Measurements from ENCODE around the gene PITPNM2. TPM values are rescaled to one million over a fixed set of nuclear protein-coding genes. Genes with fewer than 3 reads are reported as not detected.

Gene PITPNM2
- polyA plus RNA-seq, 1 donor (not counting 4 experiments of a cell fraction or from before 2014, with no cell fraction given) = 1.4 TPM

GRCh38 chr12:123148655-123149054, 2.2 kb downstream of the PITPNM2 start:
- Histone ChIP-seq H3K9me1 (ENCODE audit: control insufficient read depth, extremely low read depth, insufficient read depth, low read length) (peaks cover 4% of the 10 kb centered on the region), H3K4me2 (ENCODE audit: control insufficient read depth, extremely low read depth, insufficient read depth, low read depth, low read length) (no peak overlapping the region), H3K27me3 (ENCODE audit: control insufficient read depth, extremely low read depth, insufficient read depth, low read length) (no peaks in the 10 kb centered on the region), H4K20me1 (ENCODE audit: control insufficient read depth, extremely low read depth, insufficient read depth, low read length) (no peaks in the 10 kb centered on the region), H3K79me2 (ENCODE audit: control insufficient read depth, insufficient read depth, low read length) (peaks cover 3% of the 10 kb centered on the region), H3K9me3 (ENCODE audit: control insufficient read depth, low read depth, low read length) (no peaks in the 10 kb centered on the region), H3K9ac (ENCODE audit: control insufficient read depth, extremely low read depth, insufficient read depth, low read length) (no peak overlapping the region), H3K27ac (ENCODE audit: control insufficient read depth, insufficient read depth, low read length) (no peak overlapping the region), H3K4me1 (ENCODE audit: control insufficient read depth, extremely low read depth, insufficient read depth, low read length) (peaks cover 5% of the 10 kb centered on the region), H3K4me3 (ENCODE audit: control insufficient read depth in 2 of 3, extremely low read depth in 1 of 3, insufficient read depth in 2 of 3, low read depth in 1 of 3, low read length in 3 of 3) (no peak overlapping the region), H3K36me3 (ENCODE audit: control insufficient read depth in 2 of 2, extremely low read depth in 1 of 2, insufficient read depth in 2 of 2, low read length in 2 of 2) (no peaks in the 10 kb centered on the region), H2AFZ (ENCODE audit: control insufficient read depth, low read length) (no peak overlapping the region)
- DNase-seq (ENCODE audit: low read depth, low spot score) (no peak), FAIRE-seq (no peak)
- dilution Hi-C loops (cut with MboI; ENCODE audit: extremely low pct_ligation_motif_present, low sequenced_read_pairs) = no loop called here
- no peak for TF ChIP-seq EZH2 (IDR thresholded peaks at IDR 0.05; ENCODE audit: low read length)
- TF ChIP-seq CTCF (optimal IDR thresholded peaks at IDR 0.05 in 1 of 3, IDR thresholded peaks at IDR 0.05 in 1 of 3, conservative IDR thresholded peaks at IDR 0.05 in 1 of 3; ENCODE audit: extremely low read depth in 1 of 3, insufficient read depth in 2 of 3, low read length in 3 of 3) = no peak

- no peaks in the 10 kb centered on the region for H3K27me3 ChIP-seq (ENCODE audit: control insufficient read depth, extremely low read depth, insufficient read depth, low read length)
- H4K20me1 ChIP-seq (ENCODE audit: control insufficient read depth, extremely low read depth, insufficient read depth, low read length) = no peaks in the 10 kb centered on the region
- peaks cover 4% of the 10 kb centered on the region for H3K9me1 ChIP-seq (ENCODE audit: control insufficient read depth, extremely low read depth, insufficient read depth, low read length)
- no peak for DNase-seq (ENCODE audit: low read depth, low spot score)
- H3K4me1 ChIP-seq (ENCODE audit: control insufficient read depth, extremely low read depth, insufficient read depth, low read length) = peaks cover 5% of the 10 kb centered on the region
- no peak overlapping the region for H3K9ac ChIP-seq (ENCODE audit: control insufficient read depth, extremely low read depth, insufficient read depth, low read length)
- no peak overlapping the region for H2AFZ ChIP-seq (ENCODE audit: control insufficient read depth, low read length)
- no peaks in the 10 kb centered on the region for H3K36me3 ChIP-seq (ENCODE audit: control insufficient read depth in 2 of 2, extremely low read depth in 1 of 2, insufficient read depth in 2 of 2, low read length in 2 of 2)
- no peak overlapping the region for H3K4me3 ChIP-seq (ENCODE audit: control insufficient read depth in 2 of 3, extremely low read depth in 1 of 3, insufficient read depth in 2 of 3, low read depth in 1 of 3, low read length in 3 of 3)
- peaks cover 3% of the 10 kb centered on the region for H3K79me2 ChIP-seq (ENCODE audit: control insufficient read depth, insufficient read depth, low read length)
- no peak overlapping the region for H3K27ac ChIP-seq (ENCODE audit: control insufficient read depth, insufficient read depth, low read length)
- dilution Hi-C loops (cut with MboI; ENCODE audit: extremely low pct_ligation_motif_present, low sequenced_read_pairs) = no loop called here
- TF ChIP-seq EZH2 (IDR thresholded peaks at IDR 0.05; ENCODE audit: low read length) (no peak), CTCF (optimal IDR thresholded peaks at IDR 0.05 in 1 of 3, IDR thresholded peaks at IDR 0.05 in 1 of 3, conservative IDR thresholded peaks at IDR 0.05 in 1 of 3; ENCODE audit: extremely low read depth in 1 of 3, insufficient read depth in 2 of 3, low read length in 3 of 3) (no peak)
- no peak for FAIRE-seq
- no peaks in the 10 kb centered on the region for H3K9me3 ChIP-seq (ENCODE audit: control insufficient read depth, low read depth, low read length)
- H3K4me2 ChIP-seq (ENCODE audit: control insufficient read depth, extremely low read depth, insufficient read depth, low read depth, low read length) = no peak overlapping the region
Observed at GRCh38 chr12:123148223-123148622, 2.7 kb downstream of the PITPNM2 start.
